Measurements from ENCODE around the gene MSANTD1.

The MSANTD1 gene

GRCh38 chr4:3262208-3263052, 13.5 kb downstream of the MSANTD1 start:
- in situ Hi-C loops (cut with MboI; ENCODE audit: low sequenced_read_pairs) = no loop called here

GRCh38 chr4:3263053-3263875, 14.3 kb downstream of the MSANTD1 start:
- in situ Hi-C loops (cut with MboI; ENCODE audit: low sequenced_read_pairs) = no loop called here

- in situ Hi-C loops (cut with MboI; ENCODE audit: low sequenced_read_pairs) = no loop called here
Observed at GRCh38 chr4:3263876-3264193, 14.9 kb downstream of the MSANTD1 start.

GRCh38 chr4:3266076-3266475, 17.1 kb downstream of the MSANTD1 start:
- in situ Hi-C loops (cut with MboI; ENCODE audit: low sequenced_read_pairs) = no loop called here

GRCh38 chr4:3267576-3268394, 18.8 kb downstream of the MSANTD1 start:
- in situ Hi-C loops (cut with MboI; ENCODE audit: low sequenced_read_pairs) = no loop called here

GRCh38 chr4:3268395-3269104, 19.6 kb downstream of the MSANTD1 start:
- in situ Hi-C loops (cut with MboI; ENCODE audit: low sequenced_read_pairs) = no loop called here

- in situ Hi-C loops (cut with MboI; ENCODE audit: low sequenced_read_pairs) = no loop called here
Observed at GRCh38 chr4:3269105-3269927, 20.4 kb downstream of the MSANTD1 start.

- in situ Hi-C loops (cut with MboI; ENCODE audit: low sequenced_read_pairs) = no loop called here
Observed at GRCh38 chr4:3269991-3270611, 21.1 kb downstream of the MSANTD1 start.

GRCh38 chr4:3271131-3271530, 22.2 kb downstream of the MSANTD1 start:
- in situ Hi-C loops (cut with MboI; ENCODE audit: low sequenced_read_pairs) = no loop called here

GRCh38 chr4:3276986-3277385, 28.0 kb downstream of the MSANTD1 start:
- in situ Hi-C loops (cut with MboI; ENCODE audit: low sequenced_read_pairs) = no loop called here

GRCh38 chr4:3280466-3280865, 31.5 kb downstream of the MSANTD1 start:
- in situ Hi-C loops (cut with MboI; ENCODE audit: low sequenced_read_pairs) = no loop called here

GRCh38 chr4:3283483-3283882, 34.5 kb downstream of the MSANTD1 start:
- in situ Hi-C loops (cut with MboI; ENCODE audit: low sequenced_read_pairs) = no loop called here

- in situ Hi-C loops (cut with MboI; ENCODE audit: low sequenced_read_pairs) = no loop called here
Observed at GRCh38 chr4:3283916-3284315, 35.0 kb downstream of the MSANTD1 start.

GRCh38 chr4:3284734-3285557, 36.0 kb downstream of the MSANTD1 start:
- in situ Hi-C loops (cut with MboI; ENCODE audit: low sequenced_read_pairs) = no loop called here

- in situ Hi-C loops (cut with MboI; ENCODE audit: low sequenced_read_pairs) = no loop called here
Observed at GRCh38 chr4:3285558-3286334, 36.8 kb downstream of the MSANTD1 start.

GRCh38 chr4:3286335-3287175, 37.6 kb downstream of the MSANTD1 start:
- in situ Hi-C loops (cut with MboI; ENCODE audit: low sequenced_read_pairs) = no loop called here
